Stimulated activated CD8-positive, alpha-beta memory T cell treated with anti-CD3 and anti-CD28 coated beads, Interleukin-2, amount 100 ng/mL, for 1 hour (primary cell): ENCODE measurements around the gene CCDC116.
"Not testable (repeated sequence)": the region's sequence is repeated elsewhere in the genome, so short reads cannot be mapped to it uniquely, and the experiment has no call there.

Experiments used
- DNase-seq, 2 donors: peaks; one replicate each; pipeline ENCODE4 v3.0.0-alpha.2; 2020; ENCODE audit warnings: low read depth in 2 of 2

Gene CCDC116

GRCh38 chr22:21631025-21631424 lies 1.5 kb upstream of the CCDC116 start:
- no peak for DNase-seq

- DNase-seq = no peak
These were observed 371 bp downstream of the CCDC116 start for GRCh38 chr22:21632931-21633330.

- no peak for DNase-seq
These were observed 921 bp downstream of the CCDC116 start for GRCh38 chr22:21633481-21633880.

GRCh38 chr22:21634081-21634480 lies 1.5 kb downstream of the CCDC116 start:
- DNase-seq = no peak

GRCh38 chr22:21634844-21635243 lies 2.3 kb downstream of the CCDC116 start:
- DNase-seq = no peak

- no peak for DNase-seq
These were observed 3.4 kb downstream of the CCDC116 start for GRCh38 chr22:21635771-21636510.

GRCh38 chr22:21636629-21637218 lies 4.2 kb downstream of the CCDC116 start:
- DNase-seq = no peak

- not testable (repeated sequence) for DNase-seq
These were observed 4.9 kb downstream of the CCDC116 start for GRCh38 chr22:21637450-21637849.

- no peak for DNase-seq
These were observed 6.8 kb downstream of the CCDC116 start for GRCh38 chr22:21639359-21639758.

GRCh38 chr22:21640810-21641209 lies 8.2 kb downstream of the CCDC116 start:
- no peak for DNase-seq

GRCh38 chr22:21641417-21641788 lies 8.8 kb downstream of the CCDC116 start:
- no peak for DNase-seq

- DNase-seq = peak; percentile 96
These were observed 9.4 kb downstream of the CCDC116 start, which contains the start of gene SDF2L1 for GRCh38 chr22:21641789-21642583. TSS of gene SDF2L1 (plus strand) at chr22:21642302. CDS start at chr22:21642337, 35 bp downstream.

- DNase-seq = peak in 1 of 2 donors; percentile 39
These were observed 10.3 kb downstream of the CCDC116 start for GRCh38 chr22:21642584-21643448.

- DNase-seq = no peak
These were observed 11.2 kb downstream of the CCDC116 start for GRCh38 chr22:21643533-21644357.

GRCh38 chr22:21645513-21645912 lies 13.0 kb downstream of the CCDC116 start:
- not testable (repeated sequence) for DNase-seq

GRCh38 chr22:21646608-21647590 lies 14.3 kb downstream of the CCDC116 start:
- DNase-seq = peak; percentile 47 to 57

GRCh38 chr22:21650280-21650679 lies 17.7 kb downstream of the CCDC116 start:
- no peak for DNase-seq

- DNase-seq = no peak
These were observed 18.4 kb downstream of the CCDC116 start for GRCh38 chr22:21650823-21651520.

- no peak for DNase-seq
These were observed 19.0 kb downstream of the CCDC116 start for GRCh38 chr22:21651521-21652009.
